Cerebellar nuclear complex (tissue), 1 donor: Measurements from ENCODE around the gene OVAAL.

Experiments
- DNase-seq, 2 experiments: peaks; one replicate each; lab custom pipeline; 2025; lab: John Stamatoyannopoulos, UW

Gene OVAAL

GRCh38 chr1:180606155-180606554 is 47.4 kb downstream of the OVAAL start:
- DNase-seq = no peak

- DNase-seq = no peak
Measured at GRCh38 chr1:180609643-180610555, 51.1 kb downstream of the OVAAL start.

GRCh38 chr1:180610556-180611015 is 51.8 kb downstream of the OVAAL start:
- DNase-seq = no peak

GRCh38 chr1:180611016-180611930 is 52.5 kb downstream of the OVAAL start:
- no peak for DNase-seq

- DNase-seq = no peak
Measured at GRCh38 chr1:180612632-180613031, 53.9 kb downstream of the OVAAL start.

- no peak for DNase-seq
Measured at GRCh38 chr1:180614730-180615129, 56.0 kb downstream of the OVAAL start.

GRCh38 chr1:180615493-180616290 is 56.9 kb downstream of the OVAAL start:
- DNase-seq = no peak
